HG03064 (cell line): Measurements from ENCODE around the gene DNAJB11.
A peak's percentile ranks its signal among the peaks of the same experiment; 100 is the strongest.

Source experiments
- ATAC-seq: cut with Tn5 transposase; IDR thresholded peaks from one replicate; pipeline ENCODE4 v1.9.1; 2021; ENCODE audit warnings: low read depth; ENCODE audit not compliant: unreplicated experiment

The DNAJB11 gene

DNA sequence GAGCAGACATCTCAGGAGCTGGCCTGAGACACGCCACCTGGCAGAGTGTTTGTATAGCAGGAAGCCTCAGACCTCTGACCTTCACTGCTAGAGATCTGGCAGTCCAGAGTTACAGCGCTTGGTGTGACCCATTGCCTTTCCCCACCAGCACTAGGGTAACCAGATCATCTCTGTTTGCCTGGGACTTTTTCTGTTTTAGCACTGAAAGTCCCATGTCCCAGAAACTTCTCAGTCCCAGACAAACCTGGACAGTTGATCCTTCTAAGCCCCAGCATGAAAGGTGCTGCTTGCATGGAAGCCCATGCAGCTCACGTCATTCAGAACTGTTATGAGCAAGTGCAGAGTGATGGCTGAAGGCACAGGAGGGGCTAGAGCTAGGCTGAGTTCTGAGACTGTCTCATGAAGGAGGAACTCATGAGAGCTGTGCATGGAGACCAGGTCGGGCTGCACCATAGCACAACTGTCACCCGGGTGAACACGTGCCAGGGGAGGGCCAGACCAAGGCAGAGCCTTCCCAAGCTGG is 24.1 kb downstream of the DNAJB11 start:
- no peak for ATAC-seq

DNA sequence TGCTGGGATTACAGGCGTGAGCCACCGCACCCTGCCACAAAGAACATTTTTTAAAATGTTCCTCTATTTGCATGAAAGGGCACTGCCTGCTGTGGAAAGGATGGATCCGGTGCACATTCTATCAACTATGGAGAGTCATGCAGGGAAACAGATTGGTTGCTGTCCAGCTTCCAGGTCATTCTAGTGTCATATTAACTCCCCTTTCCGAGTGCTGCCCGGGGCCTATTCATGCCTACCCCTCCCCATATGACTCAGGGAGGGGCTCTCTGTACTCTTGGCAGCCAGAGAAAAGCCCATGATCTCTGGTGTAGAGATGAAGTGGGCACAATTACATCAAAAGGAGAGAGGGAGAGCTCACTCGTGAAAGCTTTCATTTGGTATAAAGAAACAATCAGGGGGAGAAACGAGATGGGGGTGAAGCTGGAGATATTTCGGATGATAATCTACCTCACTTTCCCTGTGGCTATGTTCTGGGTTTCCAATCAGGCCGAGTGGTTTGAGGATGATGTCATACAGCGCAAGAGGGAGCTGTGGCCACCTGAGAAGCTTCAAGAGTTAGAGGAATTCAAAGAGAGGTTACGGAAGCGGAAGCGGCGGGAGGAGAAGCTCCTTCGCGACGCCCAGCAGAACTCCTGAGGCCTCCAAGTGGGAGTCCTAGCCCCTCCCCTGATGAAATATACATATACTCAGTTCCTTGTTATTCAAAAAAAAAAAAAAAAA is 26.2 kb downstream of the DNAJB11 start:
- ATAC-seq, result no peak

GRCh38 chr3:186598108-186598784 is 27.7 kb downstream of the DNAJB11 start:
- no peak for ATAC-seq

GRCh38 chr3:186598794-186599141 is 28.2 kb downstream of the DNAJB11 start:
- ATAC-seq, result no peak

GRCh38 chr3:186599142-186599784 is 28.7 kb downstream of the DNAJB11 start:
- ATAC-seq, result no peak

GRCh38 chr3:186599785-186600166 is 29.3 kb downstream of the DNAJB11 start:
- no peak for ATAC-seq

GRCh38 chr3:186600896-186601295 is 30.4 kb downstream of the DNAJB11 start:
- no peak for ATAC-seq

GRCh38 chr3:186603159-186603558 is 32.6 kb downstream of the DNAJB11 start:
- no peak for ATAC-seq

DNA sequence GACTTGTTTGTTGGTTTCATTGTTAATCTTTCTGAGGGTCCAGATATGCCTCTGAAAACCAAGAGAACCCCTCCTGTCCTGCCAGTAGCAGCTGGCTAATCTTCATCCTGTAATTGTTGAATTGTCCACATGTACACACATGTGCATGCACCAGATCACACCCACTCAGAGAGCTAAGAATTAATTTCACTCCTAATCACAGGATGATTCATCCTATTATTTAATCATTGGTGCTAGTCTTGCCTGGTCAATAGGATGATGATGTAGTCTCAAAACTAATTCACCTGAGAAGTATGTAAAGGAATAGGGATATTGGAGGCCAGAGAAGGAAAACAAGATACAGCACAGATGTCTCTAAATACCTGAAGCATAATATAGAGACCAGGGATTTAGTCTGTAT is 34.6 kb downstream of the DNAJB11 start:
- no peak for ATAC-seq

DNA sequence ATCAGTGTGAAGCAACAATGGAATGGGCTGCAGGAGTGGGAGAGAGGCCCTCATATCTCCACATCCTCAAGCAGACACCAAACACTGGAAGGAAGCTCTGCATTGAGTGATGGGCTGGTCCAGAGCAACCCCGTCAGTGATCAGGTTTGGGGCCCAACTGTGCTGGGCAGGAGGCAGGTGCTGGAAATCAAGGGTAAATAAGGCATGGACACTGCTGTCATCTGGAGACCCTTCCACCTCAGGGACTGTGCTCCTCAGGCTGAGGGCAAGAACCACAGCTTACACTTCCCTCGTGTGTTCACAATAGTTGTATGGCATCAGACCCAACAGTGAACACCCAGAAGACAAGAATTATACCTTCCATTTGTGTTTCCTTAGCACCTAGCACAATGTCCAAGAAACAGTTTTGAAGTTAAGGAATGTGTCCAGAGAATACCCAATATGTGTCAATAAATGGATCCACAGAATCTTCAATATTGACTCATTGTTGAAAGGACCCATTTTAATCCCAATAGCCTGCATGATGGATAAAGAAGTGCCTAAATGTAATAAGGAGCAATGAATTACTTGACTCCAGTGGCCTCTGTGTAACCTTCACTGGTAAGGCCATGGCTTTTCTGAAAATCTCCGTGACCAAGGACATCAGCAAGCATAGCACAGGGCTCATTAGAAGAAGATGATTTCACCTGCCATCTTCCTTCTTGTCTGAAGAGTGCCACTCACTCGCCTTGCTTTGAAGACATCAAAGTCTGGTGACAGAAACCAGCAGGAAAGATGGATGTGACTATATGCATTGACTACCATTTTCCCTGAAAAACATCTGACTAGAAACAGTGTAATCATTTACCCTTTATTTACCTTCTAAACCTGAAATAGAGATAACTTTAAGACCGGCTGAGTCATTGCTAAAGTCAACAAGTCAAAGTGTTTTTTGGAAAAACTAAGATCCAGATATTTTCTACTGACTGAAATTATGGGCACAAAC is 35.3 kb downstream of the DNAJB11 start:
- ATAC-seq, result no peak

DNA sequence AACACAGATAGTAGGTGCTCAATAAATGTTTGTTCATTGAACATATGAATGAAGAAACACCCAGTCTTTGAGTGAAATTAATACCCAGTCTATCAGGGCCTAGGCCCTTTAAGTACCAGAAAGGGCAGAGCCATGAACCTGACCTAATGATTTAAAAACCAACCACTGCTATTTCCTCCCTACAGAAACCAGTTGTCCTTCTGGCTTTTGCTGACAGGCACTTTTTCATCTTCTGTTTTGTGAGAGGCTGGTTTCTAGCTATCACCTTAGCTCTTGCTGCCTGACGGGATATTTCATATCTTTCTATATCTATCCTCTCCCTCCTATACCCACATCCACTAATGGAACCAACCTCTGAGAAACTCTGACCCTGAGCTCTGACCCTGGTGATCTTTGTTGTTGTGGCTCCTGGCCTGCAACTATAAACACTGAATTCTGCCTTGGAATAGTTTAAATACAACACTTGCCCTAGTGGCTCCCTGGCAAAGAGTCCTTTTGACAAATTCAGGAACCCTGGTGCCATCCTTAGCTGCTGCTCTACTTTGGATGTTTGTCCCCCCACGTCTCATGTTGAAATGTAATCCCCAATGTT is 38.2 kb downstream of the DNAJB11 start:
- no peak for ATAC-seq

DNA sequence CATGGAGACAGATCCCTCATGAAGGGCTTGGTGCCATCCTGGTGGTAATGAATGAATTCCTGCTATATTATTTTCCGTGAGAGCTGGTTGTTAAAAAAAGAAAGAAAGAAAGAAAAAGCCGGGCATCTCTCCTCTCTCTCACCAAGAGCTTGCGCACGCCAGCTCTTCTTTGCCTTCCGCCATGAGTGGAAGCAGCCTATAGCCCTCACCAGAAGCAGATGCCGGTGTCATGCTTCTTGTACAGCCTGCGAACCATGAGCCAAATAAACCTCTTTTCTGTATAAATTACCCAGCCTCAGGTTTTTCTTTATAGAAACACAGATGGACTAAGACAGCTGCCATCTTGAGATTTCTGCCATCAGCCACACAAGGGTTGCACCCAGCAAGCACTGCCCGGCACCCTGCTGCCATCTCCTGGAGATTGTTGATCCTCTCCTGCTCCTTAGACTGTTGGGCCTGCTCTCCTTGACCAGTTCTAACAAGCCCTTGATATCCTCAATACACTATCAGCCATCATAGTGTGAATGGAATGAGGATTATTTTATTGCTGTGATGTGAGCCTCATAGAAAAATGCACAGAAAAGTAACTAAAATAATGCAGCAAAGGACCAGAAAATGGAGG is 38.8 kb downstream of the DNAJB11 start:
- no peak for ATAC-seq

GRCh38 chr3:186612065-186612464 is 41.5 kb downstream of the DNAJB11 start:
- no peak for ATAC-seq

GRCh38 chr3:186612721-186613636 is 42.5 kb downstream of the DNAJB11 start, which contains the start of gene AHSG:
Gene AHSG, plus strand, starts transcription at chr3:186613060. Its CDS starts 82 bp downstream, at chr3:186613142.
- no peak for ATAC-seq

DNA sequence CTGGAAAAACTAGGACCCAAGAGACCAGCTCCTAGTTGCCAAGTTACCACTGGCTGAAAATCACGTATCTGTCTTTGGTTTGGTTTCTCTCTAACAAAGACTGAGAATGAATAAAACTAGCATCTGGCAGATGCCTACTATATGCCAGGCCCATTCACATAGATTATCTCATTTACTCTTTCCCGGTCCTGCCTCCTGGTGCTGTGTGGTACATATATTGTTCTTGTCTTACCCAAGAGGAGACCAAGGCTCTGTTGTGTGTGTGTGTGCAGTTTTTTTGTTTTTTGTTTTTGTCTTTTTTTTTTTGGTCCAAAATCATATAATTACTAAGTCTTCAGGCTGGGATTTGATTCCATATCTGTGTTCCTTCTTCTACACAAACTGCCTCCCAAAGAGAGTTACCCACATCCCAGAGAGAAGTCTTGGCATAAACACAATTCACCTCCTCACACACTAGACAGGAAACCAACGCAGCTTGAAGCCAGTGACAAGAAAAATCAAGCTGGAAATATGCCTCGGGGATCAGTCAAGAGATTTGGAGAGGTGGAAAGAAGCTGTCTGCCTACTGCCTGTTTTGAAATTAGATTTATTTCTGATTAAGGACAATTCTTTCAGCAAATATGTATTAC is 43.2 kb downstream of the DNAJB11 start:
- ATAC-seq, result no peak

- ATAC-seq, result no peak
Measured at GRCh38 chr3:186614266-186614596, 43.7 kb downstream of the DNAJB11 start.

DNA sequence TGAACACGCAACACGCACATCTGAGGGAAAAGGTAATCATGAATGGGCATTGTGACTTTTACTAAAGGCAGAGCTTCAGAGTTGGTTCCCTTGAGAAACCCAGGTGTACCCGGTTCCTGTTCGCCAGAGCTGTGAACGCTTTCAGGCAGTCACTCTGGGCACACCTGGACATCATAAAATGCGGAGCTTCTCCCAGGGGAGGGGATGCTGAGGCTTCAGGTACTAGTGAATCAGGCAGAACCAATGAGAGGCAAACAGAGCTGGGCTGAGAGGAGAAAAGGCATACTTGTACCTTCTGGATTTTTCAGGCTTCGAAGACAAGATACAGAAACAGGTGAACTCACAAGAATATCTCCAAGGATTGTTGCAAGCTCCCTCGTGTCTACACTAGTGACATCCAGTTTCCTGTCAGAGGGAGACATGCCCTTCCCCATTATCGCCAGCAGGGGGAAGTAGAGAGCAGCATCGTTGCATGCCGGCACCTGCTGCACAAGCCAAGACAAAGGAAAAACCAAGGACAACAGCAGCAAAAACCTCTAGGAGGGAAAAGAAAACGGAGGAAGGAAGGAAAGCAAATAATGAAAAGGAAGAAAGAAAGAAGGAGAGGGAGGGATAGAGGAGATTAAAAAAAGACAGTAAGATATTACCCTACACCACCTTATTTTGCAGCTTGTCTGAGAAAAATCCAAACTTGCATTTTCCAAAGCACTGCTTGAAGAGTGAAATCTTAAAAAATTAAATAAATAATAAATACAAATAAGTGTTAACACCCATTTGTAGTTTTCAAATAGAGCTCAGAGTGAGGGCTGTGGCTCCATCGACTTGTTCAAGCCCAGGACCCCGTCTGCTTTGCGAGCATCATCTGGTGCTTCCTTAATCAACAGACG is 44.3 kb downstream of the DNAJB11 start:
- ATAC-seq, result peak; percentile 62
